Stimulated activated memory B cell treated with anti-CD40 and anti-IgM and Interleukin-4, amounts not matched to agents 10 μg/mL and 1 μg/mL and 100 μg/mL, for 72 hours (primary cell): ENCODE measurements around the gene KDELR3.
"Not testable (repeated sequence)": the region's sequence is repeated elsewhere in the genome, so short reads cannot be mapped to it uniquely, and the experiment has no call there.

Source experiments
- ATAC-seq: fragments of 150-1000 bp; cut with Tn5 transposase; 2 replicates; pipeline ENCODE4 v1.10.0; 2021
- H3K27ac Mint-ChIP-seq: one replicate; pipeline ENCODE4 v1.8.0; 2022; ENCODE audit warnings: mild to moderate bottlenecking, mixed read lengths
- H3K27me3 Mint-ChIP-seq: one replicate; pipeline ENCODE4 v1.8.0; 2022; ENCODE audit warnings: mixed read lengths
- H3K36me3 Mint-ChIP-seq: one replicate; pipeline ENCODE4 v1.8.0; 2022; ENCODE audit warnings: mixed read lengths
- H3K4me1 Mint-ChIP-seq: one replicate; pipeline ENCODE4 v1.8.0; 2022; ENCODE audit warnings: mixed read lengths
- H3K4me3 Mint-ChIP-seq: one replicate; pipeline ENCODE4 v1.8.0; 2022; ENCODE audit warnings: mild to moderate bottlenecking, moderate library complexity, mixed read lengths
- H3K9me3 Mint-ChIP-seq: one replicate; pipeline ENCODE4 v1.8.0; 2022; ENCODE audit warnings: mixed read lengths

The KDELR3 gene

GRCh38 chr22:38461414-38462081 is 6.3 kb upstream of the KDELR3 start:
- Mint-ChIP-seq H3K4me1 (peaks cover 34% of the 10 kb centered on the region), H3K36me3 (no peaks in the 10 kb centered on the region), H3K4me3 (no peak overlapping the region), H3K27ac (no peak overlapping the region), H3K9me3 (no peaks in the 10 kb centered on the region), H3K27me3 (peaks cover 97% of the 10 kb centered on the region)
- peak; percentile 54 for ATAC-seq

- H3K27me3 Mint-ChIP-seq: peaks cover 96% of the 10 kb centered on the region
- peaks cover 44% of the 10 kb centered on the region for H3K4me1 Mint-ChIP-seq
- H3K27ac Mint-ChIP-seq: no peak overlapping the region
- no peaks in the 10 kb centered on the region for H3K9me3 Mint-ChIP-seq
- H3K4me3 Mint-ChIP-seq: no peak overlapping the region
- no peak for ATAC-seq
- H3K36me3 Mint-ChIP-seq: no peaks in the 10 kb centered on the region
Measured at GRCh38 chr22:38462960-38463784, 4.7 kb upstream of the KDELR3 start.

- Mint-ChIP-seq H3K4me1 (peaks cover 44% of the 10 kb centered on the region), H3K9me3 (no peaks in the 10 kb centered on the region), H3K4me3 (no peak overlapping the region), H3K27ac (no peak overlapping the region), H3K36me3 (no peaks in the 10 kb centered on the region), H3K27me3 (peaks cover 94% of the 10 kb centered on the region)
- no peak for ATAC-seq
Measured at GRCh38 chr22:38464992-38465672, 2.8 kb upstream of the KDELR3 start.

- no peak overlapping the region for H3K4me3 Mint-ChIP-seq
- ATAC-seq: no peak
- H3K4me1 Mint-ChIP-seq: peaks cover 37% of the 10 kb centered on the region
- H3K9me3 Mint-ChIP-seq: no peaks in the 10 kb centered on the region
- peaks cover 86% of the 10 kb centered on the region for H3K27me3 Mint-ChIP-seq
- H3K36me3 Mint-ChIP-seq: no peaks in the 10 kb centered on the region
- H3K27ac Mint-ChIP-seq: no peak overlapping the region
Measured at GRCh38 chr22:38465673-38466490, 2.0 kb upstream of the KDELR3 start.

- H3K9me3 Mint-ChIP-seq: no peaks in the 10 kb centered on the region
- peak overlapping the region; percentile 80 for H3K27ac Mint-ChIP-seq
- H3K4me3 Mint-ChIP-seq: peak overlapping the region; percentile 78
- no peak for ATAC-seq
- peaks cover 27% of the 10 kb centered on the region for H3K4me1 Mint-ChIP-seq
- H3K27me3 Mint-ChIP-seq: peaks cover 70% of the 10 kb centered on the region
- no peaks in the 10 kb centered on the region for H3K36me3 Mint-ChIP-seq
Measured at GRCh38 chr22:38467438-38467903, 425 bp upstream of the KDELR3 start.

GRCh38 chr22:38468443-38469305 is 778 bp downstream of the KDELR3 start:
- Mint-ChIP-seq H3K4me1 (peaks cover 20% of the 10 kb centered on the region), H3K36me3 (no peaks in the 10 kb centered on the region), H3K9me3 (no peaks in the 10 kb centered on the region), H3K4me3 (peak overlapping the region; percentile 57), H3K27me3 (peaks cover 58% of the 10 kb centered on the region), H3K27ac (no peak overlapping the region)
- ATAC-seq: no peak

GRCh38 chr22:38469306-38469781 is 1.4 kb downstream of the KDELR3 start:
- Mint-ChIP-seq H3K36me3 (no peaks in the 10 kb centered on the region), H3K4me1 (peaks cover 20% of the 10 kb centered on the region), H3K27me3 (peaks cover 51% of the 10 kb centered on the region), H3K9me3 (no peaks in the 10 kb centered on the region), H3K4me3 (no peak overlapping the region), H3K27ac (no peak overlapping the region)
- no peak for ATAC-seq

GRCh38 chr22:38470179-38470578 is 2.3 kb downstream of the KDELR3 start:
- H3K27ac Mint-ChIP-seq, H3K4me3 Mint-ChIP-seq, H3K36me3 Mint-ChIP-seq, H3K9me3 Mint-ChIP-seq, ATAC-seq: not testable (repeated sequence)
- peaks cover 43% of the 10 kb centered on the region for H3K27me3 Mint-ChIP-seq
- peaks cover 20% of the 10 kb centered on the region for H3K4me1 Mint-ChIP-seq

GRCh38 chr22:38471237-38471636 is 3.3 kb downstream of the KDELR3 start:
- peaks cover 33% of the 10 kb centered on the region for H3K27me3 Mint-ChIP-seq
- H3K9me3 Mint-ChIP-seq: no peaks in the 10 kb centered on the region
- H3K4me1 Mint-ChIP-seq: peaks cover 12% of the 10 kb centered on the region
- no peak for ATAC-seq
- H3K27ac Mint-ChIP-seq: no peak overlapping the region
- H3K4me3 Mint-ChIP-seq: no peak overlapping the region
- H3K36me3 Mint-ChIP-seq: no peaks in the 10 kb centered on the region

- ATAC-seq: no peak
- no peaks in the 10 kb centered on the region for H3K36me3 Mint-ChIP-seq
- no peaks in the 10 kb centered on the region for H3K9me3 Mint-ChIP-seq
- no peak overlapping the region for H3K27ac Mint-ChIP-seq
- H3K4me3 Mint-ChIP-seq: no peak overlapping the region
- no peaks in the 10 kb centered on the region for H3K4me1 Mint-ChIP-seq
- H3K27me3 Mint-ChIP-seq: peaks cover 5% of the 10 kb centered on the region
Measured at GRCh38 chr22:38474003-38474607, 6.2 kb downstream of the KDELR3 start.

- H3K36me3 Mint-ChIP-seq: peaks cover 9% of the 10 kb centered on the region
- no peaks in the 10 kb centered on the region for H3K27me3 Mint-ChIP-seq
- no peak overlapping the region for H3K4me3 Mint-ChIP-seq
- no peaks in the 10 kb centered on the region for H3K4me1 Mint-ChIP-seq
- no peak for ATAC-seq
- H3K27ac Mint-ChIP-seq: no peak overlapping the region
- no peaks in the 10 kb centered on the region for H3K9me3 Mint-ChIP-seq
Measured at GRCh38 chr22:38477585-38477984, 9.7 kb downstream of the KDELR3 start.

GRCh38 chr22:38479096-38479837 is 11.4 kb downstream of the KDELR3 start:
- no peaks in the 10 kb centered on the region for H3K9me3 Mint-ChIP-seq
- H3K4me3 Mint-ChIP-seq: no peak overlapping the region
- peaks cover 26% of the 10 kb centered on the region for H3K36me3 Mint-ChIP-seq
- H3K27me3 Mint-ChIP-seq: no peaks in the 10 kb centered on the region
- ATAC-seq: no peak
- H3K4me1 Mint-ChIP-seq: peaks cover 4% of the 10 kb centered on the region
- H3K27ac Mint-ChIP-seq: peak overlapping the region; percentile 17

GRCh38 chr22:38481162-38481870 is 13.4 kb downstream of the KDELR3 start:
- Mint-ChIP-seq H3K36me3 (peaks cover 45% of the 10 kb centered on the region), H3K27ac (no peak overlapping the region), H3K4me3 (no peak overlapping the region), H3K4me1 (peaks cover 6% of the 10 kb centered on the region), H3K27me3 (no peaks in the 10 kb centered on the region), H3K9me3 (no peaks in the 10 kb centered on the region)
- no peak for ATAC-seq
